PC-9 (cell line): ENCODE data around the gene GNAI1.

Experiments used
- EZH2 ChIP-seq: fragments of 200-600 bp; sonication (generic); IDR thresholded peaks from 2 replicates; pipeline ENCODE4 v1.8.0; 2017; ENCODE audit warnings: antibody characterized with exemption, low read depth
- TF ChIP-seq, protein P1 (sequence below): fragments of 200-600 bp; sonication (generic); conservative IDR thresholded peaks from 2 replicates; pipeline ENCODE4 v1.6.1; 2017; ENCODE audit warnings: mixed run types, antibody characterized with exemption, mild to moderate bottlenecking, moderate library complexity

DNA sequence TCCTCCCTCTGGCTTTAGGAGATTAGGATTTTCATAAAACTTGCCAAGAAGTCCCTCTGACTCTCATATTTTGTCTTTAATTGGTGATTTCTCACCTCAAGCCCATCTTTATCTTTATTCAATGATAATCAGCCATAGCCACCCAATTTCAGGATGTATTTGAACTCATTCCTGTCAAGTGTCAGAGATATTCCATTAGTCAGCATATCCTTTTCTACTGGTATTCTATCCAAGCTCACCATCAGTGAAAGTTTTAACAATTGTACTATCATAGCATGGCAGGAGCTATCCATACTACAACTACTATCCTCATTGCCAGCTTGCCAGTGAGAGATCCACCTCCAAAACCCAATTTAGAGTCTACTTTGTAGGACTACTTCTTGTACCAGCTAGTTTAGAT lies 114.6 kb downstream of the GNAI1 start:
- TF ChIP-seq, protein P1, sequence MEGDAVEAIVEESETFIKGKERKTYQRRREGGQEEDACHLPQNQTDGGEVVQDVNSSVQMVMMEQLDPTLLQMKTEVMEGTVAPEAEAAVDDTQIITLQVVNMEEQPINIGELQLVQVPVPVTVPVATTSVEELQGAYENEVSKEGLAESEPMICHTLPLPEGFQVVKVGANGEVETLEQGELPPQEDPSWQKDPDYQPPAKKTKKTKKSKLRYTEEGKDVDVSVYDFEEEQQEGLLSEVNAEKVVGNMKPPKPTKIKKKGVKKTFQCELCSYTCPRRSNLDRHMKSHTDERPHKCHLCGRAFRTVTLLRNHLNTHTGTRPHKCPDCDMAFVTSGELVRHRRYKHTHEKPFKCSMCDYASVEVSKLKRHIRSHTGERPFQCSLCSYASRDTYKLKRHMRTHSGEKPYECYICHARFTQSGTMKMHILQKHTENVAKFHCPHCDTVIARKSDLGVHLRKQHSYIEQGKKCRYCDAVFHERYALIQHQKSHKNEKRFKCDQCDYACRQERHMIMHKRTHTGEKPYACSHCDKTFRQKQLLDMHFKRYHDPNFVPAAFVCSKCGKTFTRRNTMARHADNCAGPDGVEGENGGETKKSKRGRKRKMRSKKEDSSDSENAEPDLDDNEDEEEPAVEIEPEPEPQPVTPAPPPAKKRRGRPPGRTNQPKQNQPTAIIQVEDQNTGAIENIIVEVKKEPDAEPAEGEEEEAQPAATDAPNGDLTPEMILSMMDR, result no peak
- TF ChIP-seq EZH2, result no peak
